Measurements from ENCODE around the gene PNPLA3. TPM values are rescaled to one million over a fixed set of nuclear protein-coding genes. Genes with fewer than 3 reads are reported as not detected.

The PNPLA3 gene
- total and polyA plus RNA-seq, 2 of the 4 experiments (the other 2 are of a cell fraction) = 3.6 to 7.5 TPM

DNA sequence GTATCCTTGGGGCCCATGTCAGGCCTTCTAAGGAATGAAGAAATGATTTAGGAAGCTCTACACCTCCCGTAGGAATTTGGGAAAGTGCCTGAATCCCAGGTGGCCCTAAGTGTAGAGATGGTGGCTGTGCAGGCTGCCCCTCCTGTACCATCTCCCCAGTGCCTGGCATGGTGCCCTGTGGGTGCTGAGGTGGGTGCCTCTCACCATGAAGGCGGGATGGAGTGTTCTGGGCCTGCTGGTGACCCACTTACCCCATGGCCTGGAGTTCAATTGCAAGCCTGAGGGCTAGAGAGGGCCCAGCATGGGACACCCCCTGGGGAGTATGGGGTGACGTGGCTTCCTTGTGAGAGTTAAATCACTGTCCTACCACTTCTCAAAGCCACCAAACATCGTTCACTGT, 51.4 kb downstream of the PNPLA3 start:
- H3K4me3 ChIP-seq (ENCODE audit: insufficient read depth, low read depth, low read length) = no peak overlapping the region
- H4K91ac ChIP-seq (ENCODE audit: insufficient read depth, low read depth, low read length) = no peak overlapping the region
- H3K4me2 ChIP-seq (ENCODE audit: low read depth, low read length) = no peak overlapping the region
- no peak overlapping the region for H3K56ac ChIP-seq (ENCODE audit: extremely low read depth, insufficient read depth, low read length)
- peaks cover 4% of the 10 kb centered on the region in 2 experiments; a peak in 3 of 4 replicates for H3K79me1 ChIP-seq (ENCODE audit: low read depth in 1 of 2, low read length in 2 of 2)
- H2AK9ac ChIP-seq (replicated peaks; ENCODE audit: low read depth, low read length, poor library complexity) = no peak overlapping the region
- H2BK15ac ChIP-seq (ENCODE audit: low read depth, low read length) = no peak overlapping the region
- intact Hi-C loops (cut with micrococcal nuclease) (no loop called here), dilution Hi-C loops (cut with HindIII; ENCODE audit: low sequenced_read_pairs, unreplicated experiment) (no loop called here), in situ Hi-C loops (cut with MboI; ENCODE audit: low sequenced_read_pairs) (no loop called here)
- H3K23ac ChIP-seq (ENCODE audit: low read depth, low read length) = no peak overlapping the region
- no peaks in the 10 kb centered on the region for H3K27me3 ChIP-seq (ENCODE audit: control insufficient read depth, insufficient read depth, low read length)
- no TSS peak for BruUV-seq (replicated peaks)
- no peak overlapping the region for H2BK20ac ChIP-seq (ENCODE audit: low read depth, low read length)
- H3K14ac ChIP-seq (replicated peaks; ENCODE audit: low read depth, low read length) = no peak overlapping the region
- H2AK5ac ChIP-seq (ENCODE audit: low read depth, low read length) = no peak overlapping the region
- no peak for ATAC-seq (ENCODE audit: low read depth)
- ChIA-PET POLR2A (ENCODE audit: unreplicated experiment) (no interaction called here), CTCF (no interaction called here)
- no peaks in the 10 kb centered on the region for H3K4me1 ChIP-seq (ENCODE audit: control insufficient read depth, insufficient read depth, low read length)
- no peak overlapping the region for H2AFZ ChIP-seq (replicated peaks; ENCODE audit: low read length, poor library complexity)
- no peak overlapping the region for H3K27ac ChIP-seq (ENCODE audit: insufficient read depth, low read length)
- no peaks in the 10 kb centered on the region for H3K9me1 ChIP-seq (ENCODE audit: insufficient read depth, low read length)
- H3K36me3 ChIP-seq (ENCODE audit: control insufficient read depth, insufficient read depth, low read length) = peaks cover 70% of the 10 kb centered on the region
- H3K9ac ChIP-seq (ENCODE audit: low read depth, low read length) = no peak overlapping the region
- H2BK120ac ChIP-seq (ENCODE audit: low read depth, low read length) = no peak overlapping the region
- no peak overlapping the region for H3K4ac ChIP-seq (ENCODE audit: low read depth, low read length)
- WGBS, 2 experiments (ENCODE audit: extremely low coverage in 2 of 2, insufficient read length in 1 of 2) = no CpG with 5 or more reads among the region's 4 CpGs
- TF ChIP-seq, protein P1, sequence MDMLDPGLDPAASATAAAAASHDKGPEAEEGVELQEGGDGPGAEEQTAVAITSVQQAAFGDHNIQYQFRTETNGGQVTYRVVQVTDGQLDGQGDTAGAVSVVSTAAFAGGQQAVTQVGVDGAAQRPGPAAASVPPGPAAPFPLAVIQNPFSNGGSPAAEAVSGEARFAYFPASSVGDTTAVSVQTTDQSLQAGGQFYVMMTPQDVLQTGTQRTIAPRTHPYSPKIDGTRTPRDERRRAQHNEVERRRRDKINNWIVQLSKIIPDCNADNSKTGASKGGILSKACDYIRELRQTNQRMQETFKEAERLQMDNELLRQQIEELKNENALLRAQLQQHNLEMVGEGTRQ (IDR thresholded peaks at IDR 0.05; ENCODE audit: low read depth, low read length) = no peak
- no peak for TF ChIP-seq SMC3 (IDR thresholded peaks at IDR 0.05; ENCODE audit: low read depth, low read length)
- TF ChIP-seq NFE2L2 (IDR thresholded peaks at IDR 0.05; ENCODE audit: low read depth, low read length) = no peak
- no peak for TF ChIP-seq RCOR1 (IDR thresholded peaks at IDR 0.05; ENCODE audit: insufficient replicate concordance, low read length)
- TF ChIP-seq POLR2A (IDR thresholded peaks at IDR 0.05; ENCODE audit: low read depth, low read length) = no peak
- TF ChIP-seq FOS (IDR thresholded peaks at IDR 0.05; ENCODE audit: low read depth, low read length) = no peak
- no peak for TF ChIP-seq CHD1 (IDR thresholded peaks at IDR 0.05; ENCODE audit: low read depth, low read length)
- TF ChIP-seq CEBPB (IDR thresholded peaks at IDR 0.05; ENCODE audit: low read depth, low read length) = no peak
- no peak for TF ChIP-seq BHLHE40 (IDR thresholded peaks at IDR 0.05; ENCODE audit: low read depth, low read length)
- TF ChIP-seq, protein P2, sequence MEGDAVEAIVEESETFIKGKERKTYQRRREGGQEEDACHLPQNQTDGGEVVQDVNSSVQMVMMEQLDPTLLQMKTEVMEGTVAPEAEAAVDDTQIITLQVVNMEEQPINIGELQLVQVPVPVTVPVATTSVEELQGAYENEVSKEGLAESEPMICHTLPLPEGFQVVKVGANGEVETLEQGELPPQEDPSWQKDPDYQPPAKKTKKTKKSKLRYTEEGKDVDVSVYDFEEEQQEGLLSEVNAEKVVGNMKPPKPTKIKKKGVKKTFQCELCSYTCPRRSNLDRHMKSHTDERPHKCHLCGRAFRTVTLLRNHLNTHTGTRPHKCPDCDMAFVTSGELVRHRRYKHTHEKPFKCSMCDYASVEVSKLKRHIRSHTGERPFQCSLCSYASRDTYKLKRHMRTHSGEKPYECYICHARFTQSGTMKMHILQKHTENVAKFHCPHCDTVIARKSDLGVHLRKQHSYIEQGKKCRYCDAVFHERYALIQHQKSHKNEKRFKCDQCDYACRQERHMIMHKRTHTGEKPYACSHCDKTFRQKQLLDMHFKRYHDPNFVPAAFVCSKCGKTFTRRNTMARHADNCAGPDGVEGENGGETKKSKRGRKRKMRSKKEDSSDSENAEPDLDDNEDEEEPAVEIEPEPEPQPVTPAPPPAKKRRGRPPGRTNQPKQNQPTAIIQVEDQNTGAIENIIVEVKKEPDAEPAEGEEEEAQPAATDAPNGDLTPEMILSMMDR (conservative IDR thresholded peaks at IDR 0.05; ENCODE audit: low read depth, low read length) = no peak
- TF ChIP-seq MAZ (IDR thresholded peaks at IDR 0.05; ENCODE audit: borderline replicate concordance, low read depth, low read length) = no peak
- no peak for TF ChIP-seq MXI1 (IDR thresholded peaks at IDR 0.05; ENCODE audit: borderline replicate concordance, low read depth, low read length)
- no peak for TF ChIP-seq RFX5 (IDR thresholded peaks at IDR 0.05; ENCODE audit: low read depth, low read length)
- no peak for TF ChIP-seq RAD21 (IDR thresholded peaks at IDR 0.05; ENCODE audit: low read length)
- TF ChIP-seq, protein P3, sequence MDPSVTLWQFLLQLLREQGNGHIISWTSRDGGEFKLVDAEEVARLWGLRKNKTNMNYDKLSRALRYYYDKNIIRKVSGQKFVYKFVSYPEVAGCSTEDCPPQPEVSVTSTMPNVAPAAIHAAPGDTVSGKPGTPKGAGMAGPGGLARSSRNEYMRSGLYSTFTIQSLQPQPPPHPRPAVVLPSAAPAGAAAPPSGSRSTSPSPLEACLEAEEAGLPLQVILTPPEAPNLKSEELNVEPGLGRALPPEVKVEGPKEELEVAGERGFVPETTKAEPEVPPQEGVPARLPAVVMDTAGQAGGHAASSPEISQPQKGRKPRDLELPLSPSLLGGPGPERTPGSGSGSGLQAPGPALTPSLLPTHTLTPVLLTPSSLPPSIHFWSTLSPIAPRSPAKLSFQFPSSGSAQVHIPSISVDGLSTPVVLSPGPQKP (IDR thresholded peaks at IDR 0.05; ENCODE audit: borderline replicate concordance, low read depth, low read length) = no peak
- TF ChIP-seq MAFK (IDR thresholded peaks at IDR 0.05; ENCODE audit: low read depth, low read length) = no peak
- H2BK5ac ChIP-seq (ENCODE audit: low read depth, low read length, poor library complexity, severe bottlenecking) = no peak overlapping the region
- no peaks in the 10 kb centered on the region; the same call in none of the 2 replicates for H4K20me1 ChIP-seq (ENCODE audit: insufficient read depth, low read length)
- no peak overlapping the region for H4K5ac ChIP-seq (ENCODE audit: low read depth, low read length)
- H4K8ac ChIP-seq (ENCODE audit: low read depth in 2 of 2, low read length in 2 of 2) = no peak overlapping the region
- no peak overlapping the region for H3K18ac ChIP-seq (ENCODE audit: low read depth, low read length)
- DNase-seq = no peak
- no peaks in the 10 kb centered on the region for H3K9me3 ChIP-seq (ENCODE audit: control insufficient read depth, insufficient read depth, low read length)
